ENCODE results near the gene NT5C3A. TPM values are rescaled to one million over a fixed set of nuclear protein-coding genes. Genes with fewer than 3 reads are reported as not detected.

Gene NT5C3A
- total and polyA plus RNA-seq, 2 experiments from 2014 or later = 28.5 to 45.8 TPM

DNA sequence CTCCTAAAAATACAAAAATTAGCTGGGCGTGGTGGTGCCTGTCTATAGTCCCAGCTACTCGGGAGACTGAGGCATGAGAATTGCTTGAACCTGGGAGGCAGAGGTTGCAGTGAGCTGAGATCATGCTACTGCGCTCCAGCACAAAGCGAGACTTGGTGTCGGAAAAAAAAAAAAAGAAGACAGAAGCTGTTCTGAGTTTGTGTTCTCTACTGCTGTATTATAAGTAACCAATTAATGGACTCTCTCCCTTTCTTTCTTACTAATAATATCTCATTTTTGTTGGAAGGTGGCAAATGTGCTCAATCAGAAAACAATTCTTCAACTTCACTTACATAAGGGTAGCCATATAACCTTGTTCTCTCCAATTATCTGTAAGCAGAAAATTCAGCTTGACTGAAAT, 7.4 kb downstream of the NT5C3A start:
- Histone ChIP-seq H3K27ac (ENCODE audit: low read depth) (no peak overlapping the region), H3K9me2 (ENCODE audit: insufficient read depth) (no peaks in the 10 kb centered on the region), H3F3A (replicated peaks; ENCODE audit: low read depth) (no peaks in the 10 kb centered on the region), H3K4me2 (no peak overlapping the region), H3K4me1 (ENCODE audit: insufficient read depth) (no peaks in the 10 kb centered on the region; the same call in 1 of the 2 replicates), H3K36me3 (ENCODE audit: insufficient read depth) (no peaks in the 10 kb centered on the region), H3K79me2 (replicated peaks; ENCODE audit: insufficient read depth) (peaks cover 99% of the 10 kb centered on the region), H3K27me3 (ENCODE audit: insufficient read depth) (no peaks in the 10 kb centered on the region), H2AFZ (no peak overlapping the region), H3K4me3 (no peak overlapping the region), H4K20me1 (replicated peaks; ENCODE audit: insufficient read depth) (peaks cover 55% of the 10 kb centered on the region)
- DNase-seq (ENCODE audit: low spot score) (no peak), ATAC-seq (no peak)
- peaks cover 6% of the 10 kb centered on the region; the same call in 2 of the 3 replicates for H3K36me3 Mint-ChIP-seq (ENCODE audit: low read depth)
- H3K9me3 Mint-ChIP-seq = no peaks in the 10 kb centered on the region
- no peak for TF ChIP-seq ZNF114 (CRISPR knock-in tag; IDR thresholded peaks at IDR 0.05)
- H3K27ac Mint-ChIP-seq = no peak overlapping the region
- peaks cover 7% of the 10 kb centered on the region; the same call in 1 of the 3 replicates for H3K4me1 Mint-ChIP-seq
- no peaks in the 10 kb centered on the region for H3K27me3 Mint-ChIP-seq (ENCODE audit: insufficient read depth, low read depth, poor library complexity)
- H3K4me3 Mint-ChIP-seq = no peak overlapping the region

DNA sequence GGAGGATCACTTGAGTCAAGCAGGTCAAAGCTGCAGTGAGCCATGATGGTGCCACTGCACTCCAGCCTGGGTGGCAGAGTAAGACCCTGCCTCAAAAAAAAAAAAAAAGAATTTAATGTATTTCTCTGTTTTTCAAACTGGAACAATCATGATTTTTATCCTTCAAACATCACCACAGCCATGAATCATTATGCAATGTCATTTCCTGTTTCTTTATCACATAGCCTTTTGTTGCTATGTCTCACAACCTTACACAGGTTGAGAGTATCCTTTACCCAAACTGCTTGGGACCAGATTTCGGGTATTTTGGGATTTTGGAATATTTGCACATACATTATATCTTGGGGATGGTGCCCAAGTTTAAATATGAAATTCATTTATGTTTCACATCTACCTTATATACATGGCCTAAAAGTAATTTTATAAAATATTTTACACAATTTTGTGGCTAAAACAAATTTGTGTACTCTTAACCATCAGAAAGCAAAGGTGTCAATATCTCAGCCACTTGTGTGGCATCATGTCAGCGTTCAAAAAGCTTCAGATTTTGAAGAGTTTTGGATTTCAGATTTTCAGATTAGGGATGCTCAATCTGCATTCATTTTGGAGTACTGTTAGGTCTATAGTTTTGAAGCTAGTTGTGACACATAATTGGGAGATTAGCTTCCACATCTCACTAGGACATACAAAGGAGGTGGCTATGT, 8.2 kb downstream of the NT5C3A start:
- Histone ChIP-seq H3K4me1 (ENCODE audit: insufficient read depth) (no peaks in the 10 kb centered on the region; the same call in 1 of the 2 replicates), H3K27me3 (ENCODE audit: insufficient read depth) (no peaks in the 10 kb centered on the region), H3K27ac (ENCODE audit: low read depth) (no peak overlapping the region), H3K4me2 (no peak overlapping the region), H3K79me2 (replicated peaks; ENCODE audit: insufficient read depth) (peaks cover 99% of the 10 kb centered on the region), H2AFZ (no peak overlapping the region), H3F3A (replicated peaks; ENCODE audit: low read depth) (no peaks in the 10 kb centered on the region), H3K9me2 (ENCODE audit: insufficient read depth) (no peaks in the 10 kb centered on the region), H4K20me1 (replicated peaks; ENCODE audit: insufficient read depth) (peaks cover 56% of the 10 kb centered on the region), H3K4me3 (no peak overlapping the region), H3K36me3 (ENCODE audit: insufficient read depth) (no peaks in the 10 kb centered on the region)
- Mint-ChIP-seq H3K4me1 (0 out of 3 replicates have a peak, but pooled peaks cover 5% of the 10 kb centered on the region), H3K4me3 (no peak overlapping the region), H3K27ac (no peak overlapping the region), H3K27me3 (ENCODE audit: insufficient read depth, low read depth, poor library complexity) (no peaks in the 10 kb centered on the region), H3K9me3 (no peaks in the 10 kb centered on the region), H3K36me3 (ENCODE audit: low read depth) (peaks cover 6% of the 10 kb centered on the region; the same call in 1 of the 3 replicates)
- TF ChIP-seq CREB1 (CRISPR knock-in tag; IDR thresholded peaks at IDR 0.05; ENCODE audit: low read depth) (no peak), POLR2AphosphoS5 (IDR thresholded peaks at IDR 0.05; ENCODE audit: low read depth) (no peak), EZH2phosphoT487 (IDR thresholded peaks at IDR 0.05; ENCODE audit: unreplicated experiment) (no peak), NANOG (IDR thresholded peaks at IDR 0.05; ENCODE audit: borderline replicate concordance) (no peak), CTCF (conservative IDR thresholded peaks at IDR 0.05; ENCODE audit: low read depth in 2 of 2) (no peak), EZH2 (IDR thresholded peaks at IDR 0.05; ENCODE audit: low read depth, unreplicated experiment) (no peak), STAT1 (IDR thresholded peaks at IDR 0.05; ENCODE audit: unreplicated experiment) (no peak), ZNF331 (CRISPR knock-in tag; IDR thresholded peaks at IDR 0.05; ENCODE audit: low read depth) (no peak)
- TF ChIP-seq, protein P1, sequence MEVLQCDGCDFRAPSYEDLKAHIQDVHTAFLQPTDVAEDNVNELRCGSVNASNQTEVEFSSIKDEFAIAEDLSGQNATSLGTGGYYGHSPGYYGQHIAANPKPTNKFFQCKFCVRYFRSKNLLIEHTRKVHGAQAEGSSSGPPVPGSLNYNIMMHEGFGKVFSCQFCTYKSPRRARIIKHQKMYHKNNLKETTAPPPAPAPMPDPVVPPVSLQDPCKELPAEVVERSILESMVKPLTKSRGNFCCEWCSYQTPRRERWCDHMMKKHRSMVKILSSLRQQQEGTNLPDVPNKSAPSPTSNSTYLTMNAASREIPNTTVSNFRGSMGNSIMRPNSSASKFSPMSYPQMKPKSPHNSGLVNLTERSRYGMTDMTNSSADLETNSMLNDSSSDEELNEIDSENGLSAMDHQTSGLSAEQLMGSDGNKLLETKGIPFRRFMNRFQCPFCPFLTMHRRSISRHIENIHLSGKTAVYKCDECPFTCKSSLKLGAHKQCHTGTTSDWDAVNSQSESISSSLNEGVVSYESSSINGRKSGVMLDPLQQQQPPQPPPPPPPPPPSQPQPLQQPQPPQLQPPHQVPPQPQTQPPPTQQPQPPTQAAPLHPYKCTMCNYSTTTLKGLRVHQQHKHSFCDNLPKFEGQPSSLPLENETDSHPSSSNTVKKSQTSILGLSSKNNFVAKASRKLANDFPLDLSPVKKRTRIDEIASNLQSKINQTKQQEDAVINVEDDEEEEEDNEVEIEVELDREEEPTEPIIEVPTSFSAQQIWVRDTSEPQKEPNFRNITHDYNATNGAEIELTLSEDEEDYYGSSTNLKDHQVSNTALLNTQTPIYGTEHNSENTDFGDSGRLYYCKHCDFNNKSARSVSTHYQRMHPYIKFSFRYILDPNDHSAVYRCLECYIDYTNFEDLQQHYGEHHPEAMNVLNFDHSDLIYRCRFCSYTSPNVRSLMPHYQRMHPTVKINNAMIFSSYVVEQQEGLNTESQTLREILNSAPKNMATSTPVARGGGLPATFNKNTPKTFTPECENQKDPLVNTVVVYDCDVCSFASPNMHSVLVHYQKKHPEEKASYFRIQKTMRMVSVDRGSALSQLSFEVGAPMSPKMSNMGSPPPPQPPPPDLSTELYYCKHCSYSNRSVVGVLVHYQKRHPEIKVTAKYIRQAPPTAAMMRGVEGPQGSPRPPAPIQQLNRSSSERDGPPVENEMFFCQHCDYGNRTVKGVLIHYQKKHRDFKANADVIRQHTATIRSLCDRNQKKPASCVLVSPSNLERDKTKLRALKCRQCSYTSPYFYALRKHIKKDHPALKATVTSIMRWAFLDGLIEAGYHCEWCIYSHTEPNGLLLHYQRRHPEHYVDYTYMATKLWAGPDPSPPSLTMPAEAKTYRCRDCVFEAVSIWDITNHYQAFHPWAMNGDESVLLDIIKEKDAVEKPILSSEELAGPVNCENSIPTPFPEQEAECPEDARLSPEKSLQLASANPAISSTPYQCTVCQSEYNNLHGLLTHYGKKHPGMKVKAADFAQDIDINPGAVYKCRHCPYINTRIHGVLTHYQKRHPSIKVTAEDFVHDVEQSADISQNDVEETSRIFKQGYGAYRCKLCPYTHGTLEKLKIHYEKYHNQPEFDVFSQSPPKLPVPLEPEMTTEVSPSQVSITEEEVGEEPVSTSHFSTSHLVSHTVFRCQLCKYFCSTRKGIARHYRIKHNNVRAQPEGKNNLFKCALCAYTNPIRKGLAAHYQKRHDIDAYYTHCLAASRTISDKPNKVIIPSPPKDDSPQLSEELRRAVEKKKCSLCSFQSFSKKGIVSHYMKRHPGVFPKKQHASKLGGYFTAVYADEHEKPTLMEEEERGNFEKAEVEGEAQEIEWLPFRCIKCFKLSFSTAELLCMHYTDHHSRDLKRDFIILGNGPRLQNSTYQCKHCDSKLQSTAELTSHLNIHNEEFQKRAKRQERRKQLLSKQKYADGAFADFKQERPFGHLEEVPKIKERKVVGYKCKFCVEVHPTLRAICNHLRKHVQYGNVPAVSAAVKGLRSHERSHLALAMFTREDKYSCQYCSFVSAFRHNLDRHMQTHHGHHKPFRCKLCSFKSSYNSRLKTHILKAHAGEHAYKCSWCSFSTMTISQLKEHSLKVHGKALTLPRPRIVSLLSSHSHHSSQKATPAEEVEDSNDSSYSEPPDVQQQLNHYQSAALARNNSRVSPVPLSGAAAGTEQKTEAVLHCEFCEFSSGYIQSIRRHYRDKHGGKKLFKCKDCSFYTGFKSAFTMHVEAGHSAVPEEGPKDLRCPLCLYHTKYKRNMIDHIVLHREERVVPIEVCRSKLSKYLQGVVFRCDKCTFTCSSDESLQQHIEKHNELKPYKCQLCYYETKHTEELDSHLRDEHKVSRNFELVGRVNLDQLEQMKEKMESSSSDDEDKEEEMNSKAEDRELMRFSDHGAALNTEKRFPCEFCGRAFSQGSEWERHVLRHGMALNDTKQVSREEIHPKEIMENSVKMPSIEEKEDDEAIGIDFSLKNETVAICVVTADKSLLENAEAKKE (CRISPR knock-in tag; IDR thresholded peaks at IDR 0.05) = no peak
- DNase-seq (ENCODE audit: low spot score) (no peak), ATAC-seq (no peak)

All from GM23338 (cell line).